HG03520 (cell line): ENCODE data around the gene CER1.
"Not testable (repeated sequence)": the region's sequence is repeated elsewhere in the genome, so short reads cannot be mapped to it uniquely, and the experiment has no call there.

ENCODE experiments used
- ATAC-seq: cut with Tn5 transposase; IDR thresholded peaks from one replicate; pipeline ENCODE4 v1.9.1; 2021; ENCODE audit warnings: mild to moderate bottlenecking, moderate library complexity; ENCODE audit not compliant: unreplicated experiment

CER1 gene

GRCh38 chr9:14719231-14719923 lies 3.2 kb downstream of the CER1 start:
- ATAC-seq, result no peak

DNA sequence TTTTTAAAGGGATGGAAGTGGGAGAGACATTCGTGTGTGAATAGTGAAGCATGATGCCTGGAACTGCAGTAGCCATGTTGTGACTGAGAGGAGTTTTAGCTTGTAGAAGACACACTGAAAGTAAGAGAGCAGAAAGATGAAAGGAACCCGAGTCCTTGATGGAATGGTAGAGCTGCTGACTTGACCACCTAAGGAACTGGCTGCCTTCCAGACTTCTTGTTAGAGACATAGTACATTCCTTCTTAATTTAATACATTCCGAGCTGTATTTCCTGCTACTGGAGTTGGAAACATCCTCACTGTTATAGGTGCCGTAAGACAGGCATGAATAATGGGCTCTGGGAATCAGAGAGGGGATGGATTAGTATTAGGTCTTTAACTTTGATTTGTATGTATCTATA lies 7.4 kb downstream of the CER1 start:
- ATAC-seq, result no peak

DNA sequence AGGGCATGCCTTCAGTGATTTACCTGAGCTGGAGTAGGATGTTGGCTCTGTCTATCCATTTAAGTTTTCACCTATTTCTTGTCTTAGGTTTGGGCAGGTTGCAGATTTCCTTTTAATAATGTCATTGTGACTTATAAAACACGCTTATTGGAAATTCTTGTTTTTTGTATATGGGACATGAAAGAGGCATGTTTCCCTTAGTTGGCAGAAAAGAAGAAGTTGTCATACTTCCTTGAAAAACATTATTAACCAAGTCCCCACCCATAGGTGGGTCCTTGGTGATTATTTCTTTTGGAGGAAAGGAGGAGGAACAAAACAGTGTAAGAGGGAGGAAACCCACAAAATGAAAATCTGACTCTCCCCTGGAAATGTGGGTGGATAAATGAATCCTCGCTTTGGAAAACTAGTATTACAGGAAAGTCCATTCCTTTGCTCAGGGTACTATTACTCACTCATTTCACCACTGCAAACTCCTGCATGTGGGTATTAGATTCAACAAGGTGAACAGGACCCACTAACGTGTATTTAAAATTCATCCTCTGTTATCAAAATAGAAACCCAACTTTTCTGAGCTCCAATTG lies 9.3 kb downstream of the CER1 start:
- ATAC-seq, result no peak

DNA sequence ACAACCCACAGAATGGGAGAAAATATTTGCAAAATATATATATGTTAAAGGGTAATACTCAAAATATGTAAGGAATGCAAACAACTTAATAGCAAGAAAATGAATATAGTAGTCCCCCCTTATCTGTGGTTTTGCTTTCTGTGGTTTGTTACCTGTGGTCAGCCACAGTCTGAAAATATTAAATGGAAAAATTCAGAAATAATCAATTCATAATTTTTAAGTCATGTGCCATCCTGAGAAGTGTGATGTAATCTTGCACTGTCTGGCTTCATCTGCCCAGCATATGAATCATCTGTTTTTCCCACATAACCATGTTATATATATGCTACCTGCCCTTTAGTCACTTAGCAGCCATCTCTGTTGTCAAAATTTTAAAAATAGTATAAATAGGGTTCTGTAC lies 11.7 kb downstream of the CER1 start:
- ATAC-seq, result no peak

- peak; percentile 63 for ATAC-seq
These were observed 15.9 kb downstream of the CER1 start for GRCh38 chr9:14706530-14707140.

- ATAC-seq, result no peak
These were observed 17.5 kb downstream of the CER1 start for GRCh38 chr9:14705079-14705478.

DNA sequence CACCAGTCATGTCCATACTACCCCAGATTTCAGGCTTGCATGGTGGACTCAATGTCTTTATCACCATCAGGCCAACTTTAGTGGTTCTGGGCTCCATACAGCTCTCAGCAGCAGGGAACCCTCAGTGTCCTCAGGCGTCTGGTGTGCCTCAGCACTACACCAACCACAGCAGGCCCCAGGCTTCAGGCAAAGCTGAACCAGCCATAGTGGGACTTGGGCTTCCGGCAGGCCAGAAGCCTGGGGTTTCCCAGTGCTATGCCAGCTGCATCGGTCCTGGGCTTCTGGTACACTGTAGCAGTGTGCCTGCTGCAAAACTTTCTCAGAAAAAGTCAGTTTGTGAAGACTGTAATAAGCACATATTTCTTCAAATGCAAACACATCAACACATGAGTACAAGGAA lies 18.3 kb downstream of the CER1 start:
- ATAC-seq, result no peak

DNA sequence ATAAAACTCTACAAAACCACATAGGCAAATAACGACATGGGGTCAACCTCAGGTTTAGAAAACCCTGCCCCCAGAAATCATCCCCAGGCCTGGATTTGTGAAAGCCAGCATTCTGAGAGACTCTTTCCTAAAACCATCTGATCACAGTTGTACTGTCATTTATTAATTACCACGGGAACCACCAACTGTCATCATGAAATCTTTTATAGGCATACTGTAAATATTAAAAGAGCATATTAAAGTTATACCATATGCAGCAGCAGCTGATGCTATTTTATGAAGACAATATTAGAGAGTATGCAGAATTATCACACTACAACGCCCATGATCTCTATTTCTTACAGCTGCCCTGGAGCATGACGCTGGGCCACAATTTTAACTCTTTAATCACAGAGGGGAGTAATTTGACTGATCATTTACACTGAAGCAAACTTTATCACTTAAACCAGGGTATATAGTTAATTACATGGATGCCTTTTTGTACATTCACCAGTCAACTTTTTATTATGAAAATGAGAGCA lies 20.3 kb downstream of the CER1 start:
- no peak for ATAC-seq

DNA sequence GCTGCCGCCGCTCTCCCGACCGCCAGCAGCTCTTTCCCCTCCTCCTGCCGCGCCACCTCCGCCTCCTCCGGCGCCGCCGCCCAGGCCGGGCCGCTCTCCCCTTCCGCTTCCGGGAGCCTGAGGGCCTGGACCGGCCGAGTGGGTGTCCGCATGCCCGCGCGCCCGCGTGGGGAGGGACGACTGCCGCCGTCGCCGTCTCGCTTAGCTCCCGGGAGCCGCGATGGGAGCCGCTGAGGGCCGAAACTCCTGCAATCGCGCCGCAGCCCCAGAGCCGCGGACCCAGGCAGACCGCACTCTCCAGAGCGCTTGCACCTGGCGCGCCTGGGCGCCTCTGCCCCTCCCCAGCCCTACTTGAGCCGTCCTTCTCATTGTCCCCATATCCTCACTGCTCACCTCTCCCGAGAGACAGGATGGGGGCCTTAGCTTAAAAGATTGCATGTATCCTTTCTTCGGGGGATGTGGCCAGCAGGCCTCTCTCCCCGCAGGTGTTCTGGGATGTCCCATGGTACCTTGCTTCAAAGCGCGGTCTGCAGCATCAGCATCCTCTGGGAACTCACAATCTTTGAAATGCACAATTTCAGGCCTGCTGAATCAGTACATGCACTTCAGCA lies 29.2 kb downstream of the CER1 start, which contains the start of gene ZDHHC21:
Gene ZDHHC21 (minus strand): TSS at position 182 of the 611 bp plus-strand sequence. CDS start 19,092 bp downstream, outside the sequence.
- peak; percentile 73 for ATAC-seq

DNA sequence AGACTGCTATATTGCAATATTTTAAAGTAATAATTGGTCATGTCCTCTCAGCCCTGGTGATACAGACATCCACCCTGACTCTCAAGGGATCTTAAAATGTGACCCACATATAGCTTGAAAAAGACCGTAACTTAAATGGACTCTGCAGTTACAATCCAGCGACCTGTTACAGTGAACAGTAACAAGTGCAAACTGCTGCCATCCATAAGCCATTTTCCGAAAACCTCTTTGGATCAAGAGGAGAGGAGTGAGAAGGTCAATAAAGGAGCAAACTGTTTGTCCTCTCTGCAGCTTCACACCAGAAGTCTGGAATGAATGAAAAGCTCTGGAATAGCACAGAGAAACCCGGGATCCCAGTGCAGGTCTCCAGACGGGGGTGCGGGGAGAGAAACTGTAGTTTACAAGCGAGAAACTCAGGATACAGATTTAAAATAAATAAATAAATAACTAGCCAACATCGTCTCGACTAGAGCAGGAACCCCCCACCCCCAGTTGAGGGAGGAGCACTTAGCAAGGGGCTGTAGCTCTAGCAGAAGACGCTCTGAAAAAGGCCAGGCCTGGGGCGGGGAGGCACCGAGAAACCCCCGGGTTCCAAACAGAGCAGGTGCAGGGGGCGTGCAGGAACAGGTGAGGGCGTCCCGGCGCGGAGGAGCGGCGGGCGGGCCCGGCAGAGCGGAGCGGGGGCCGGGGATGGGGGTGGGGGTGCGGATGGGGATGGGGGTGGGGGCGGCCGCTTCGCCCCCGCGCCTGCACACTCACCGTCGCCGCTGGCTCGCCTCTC lies 29.9 kb downstream of the CER1 start:
- ATAC-seq, result peak; percentile 30

- ATAC-seq, result no peak
These were observed 31.4 kb downstream of the CER1 start for GRCh38 chr9:14690948-14691730.

GRCh38 chr9:14687042-14687719 lies 35.4 kb downstream of the CER1 start:
- no peak for ATAC-seq

- no peak for ATAC-seq
These were observed 36.4 kb downstream of the CER1 start for GRCh38 chr9:14686168-14686567.

- ATAC-seq, result not testable (repeated sequence)
These were observed 39.9 kb downstream of the CER1 start for GRCh38 chr9:14682616-14683015.

DNA sequence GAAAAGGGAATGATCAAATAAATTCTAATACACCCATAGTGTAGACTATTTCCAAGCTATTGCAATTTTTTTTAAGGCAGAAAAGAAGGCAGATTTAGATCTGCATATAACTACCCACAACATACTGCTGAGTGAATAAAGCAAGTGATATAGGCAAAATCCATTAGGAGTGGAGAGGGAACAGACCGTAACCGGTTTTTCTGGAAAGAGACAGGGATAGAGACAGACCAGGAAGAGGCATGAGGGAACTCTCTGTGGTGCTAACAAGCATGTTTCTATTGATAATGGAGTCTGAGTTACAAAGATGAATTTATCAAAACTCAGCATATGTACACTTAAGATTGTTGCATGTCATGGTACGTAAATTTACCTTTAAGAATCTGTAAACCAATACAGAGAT lies 43.8 kb downstream of the CER1 start:
- no peak for ATAC-seq

DNA sequence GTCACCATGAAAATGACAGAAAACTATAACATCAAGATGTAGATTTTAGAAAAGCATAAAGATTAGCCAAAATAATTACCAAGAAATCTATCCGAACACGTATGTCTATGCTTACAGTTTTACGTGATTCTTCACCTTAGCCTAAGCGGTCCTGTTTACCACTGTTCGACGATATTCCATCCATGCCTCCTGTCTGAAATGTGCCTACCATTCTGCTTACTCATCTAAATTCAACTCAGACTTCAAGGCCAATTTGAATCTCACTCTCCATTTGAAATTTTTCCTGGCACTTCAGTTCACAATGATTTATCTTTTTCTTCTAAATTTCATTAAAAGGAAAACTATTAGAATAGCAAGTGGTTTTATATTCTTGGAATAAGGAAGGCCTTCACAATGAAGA lies 44.7 kb downstream of the CER1 start:
- ATAC-seq, result no peak

- no peak for ATAC-seq
These were observed 45.1 kb downstream of the CER1 start for GRCh38 chr9:14677396-14677795.

- ATAC-seq, result no peak
These were observed 47.9 kb downstream of the CER1 start for GRCh38 chr9:14674630-14675029.

DNA sequence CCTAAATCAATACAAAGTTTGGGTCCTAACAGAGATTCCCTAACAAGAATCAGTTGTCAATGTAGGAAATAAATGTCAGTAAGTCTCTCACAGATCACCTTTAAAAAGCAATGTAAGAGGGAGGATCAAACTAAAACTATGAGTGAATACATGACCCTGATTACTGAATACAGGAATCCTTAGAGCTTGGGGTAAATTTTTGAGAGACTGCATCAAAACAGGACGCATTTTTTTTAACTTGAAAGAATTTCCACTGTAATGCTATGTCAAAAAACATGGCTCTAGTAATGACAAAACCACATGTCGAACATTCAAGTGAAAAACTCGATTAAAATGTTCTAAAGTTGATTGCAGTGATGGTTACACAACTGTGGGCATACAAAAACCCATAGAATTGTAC lies 51.2 kb downstream of the CER1 start:
- ATAC-seq, result no peak

DNA sequence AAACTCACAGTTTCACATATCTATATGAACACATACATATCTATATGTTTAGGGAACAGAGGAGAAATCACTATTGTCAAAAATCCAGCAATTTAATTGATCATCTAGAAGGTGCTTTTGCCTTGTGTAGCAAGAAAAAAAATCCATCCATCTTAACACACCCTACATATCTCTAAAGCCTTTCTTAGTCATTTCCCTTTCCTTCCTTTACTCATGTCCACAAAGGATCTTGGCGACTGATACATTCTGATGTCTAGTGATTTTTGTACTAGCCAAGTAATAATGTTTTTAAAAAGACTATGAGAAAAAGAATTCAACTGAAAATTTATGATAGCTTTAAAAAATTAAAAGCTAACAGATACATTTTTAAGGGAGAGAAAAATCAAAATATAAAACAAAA lies 51.8 kb downstream of the CER1 start:
- no peak for ATAC-seq
